Erythroblast (primary cell): Measurements from ENCODE around the gene NEUROG1.

Experiments used
- GATA1 ChIP-seq: IDR thresholded peaks from 2 replicates; pipeline ENCODE4 v1.6.1; 2011; ENCODE audit warnings: low read depth, mild to moderate bottlenecking, control low read depth, low read length, moderate library complexity
- POLR2A ChIP-seq: IDR thresholded peaks from 2 replicates; pipeline ENCODE4 v1.6.1; 2011; ENCODE audit warnings: mild to moderate bottlenecking, low read length

GRCh38 chr5:135537745-135538144 is 2.0 kb upstream of the NEUROG1 start:
- TF ChIP-seq POLR2A (no peak), GATA1 (no peak)
